PC-3 (cell line): ENCODE data around the gene UBXN6. TPM values are rescaled to one million over a fixed set of nuclear protein-coding genes. Genes with fewer than 3 reads are reported as not detected.

Experiments used
- ATAC-seq: fragments of 200-7000 bp; cut with Tn5 transposase; 2 replicates; pipeline ENCODE4 v1.9.1; 2020; ENCODE audit warnings: mild to moderate bottlenecking, moderate library complexity
- BruUV-seq: library from RNA; stranded (reverse); fragments of 400-500 nt; replicated peaks from 2 replicates; lab custom pipeline; 2021; lab: Mats Ljungman, UMichigan
- CTCF ChIA-PET: fragments of 300-600 bp; sonication (Branson Sonifier 250); formaldehyde crosslinking; loops from one replicate; lab custom pipeline; 2022; ENCODE audit warnings: antibody characterized with exemption; lab: Charles Lee
- POLR2A ChIA-PET: fragments of 300-600 bp; sonication (Branson Sonifier 250); formaldehyde crosslinking; loops from one replicate; lab custom pipeline; 2022; ENCODE audit warnings: antibody characterized with exemption; ENCODE audit not compliant: unreplicated experiment; lab: Charles Lee
- DNase-seq: peaks from one replicate; pipeline ENCODE4 v3.0.0-alpha.2; 2015
- H2AFZ ChIP-seq: fragments of 300-600 bp; sonication (generic); 2 replicates; pipeline ENCODE4 v1.6.0; 2016; ENCODE audit warnings: antibody characterized with exemption, low read length
- H3F3A ChIP-seq: fragments of 300-600 bp; sonication (generic); one replicate; pipeline ENCODE4 v1.6.0; 2017; ENCODE audit warnings: antibody characterized with exemption, low read length, control low read depth, mild to moderate bottlenecking; ENCODE audit not compliant: unreplicated experiment
- H3K27ac ChIP-seq: fragments of 300-600 bp; sonication (generic); 2 replicates; pipeline ENCODE4 v1.5.1; 2016; ENCODE audit warnings: mild to moderate bottlenecking, low read length
- H3K27me3 ChIP-seq: fragments of 300-600 bp; sonication (generic); 2 replicates; pipeline ENCODE4 v1.6.1; 2016; ENCODE audit warnings: low read length, mixed read lengths
- H3K36me3 ChIP-seq: fragments of 300-600 bp; sonication (generic); 2 replicates; pipeline ENCODE4 v1.6.1; 2016; ENCODE audit warnings: low read depth, mixed run types, low read length, mixed read lengths
- H3K4me1 ChIP-seq: fragments of 300-600 bp; sonication (generic); 2 replicates; pipeline ENCODE4 v1.5.1; 2016; ENCODE audit warnings: low read length; ENCODE audit not compliant: insufficient read depth
- H3K4me2 ChIP-seq: fragments of 300-600 bp; sonication (generic); 2 replicates; pipeline ENCODE4 v1.6.0; 2016; ENCODE audit warnings: low read length
- H3K4me3 ChIP-seq: fragments of 300-600 bp; sonication (generic); 2 replicates; pipeline ENCODE4 v1.5.1; 2016; ENCODE audit warnings: mild to moderate bottlenecking, low read length, mixed read lengths
- H3K79me2 ChIP-seq: fragments of 300-600 bp; sonication (generic); 2 replicates; pipeline ENCODE4 v1.6.1; 2017; ENCODE audit warnings: low read length, mixed read lengths
- H3K9ac ChIP-seq: fragments of 300-600 bp; sonication (generic); 2 replicates; pipeline ENCODE4 v1.6.0; 2016; ENCODE audit warnings: mild to moderate bottlenecking, low read length
- H3K9me2 ChIP-seq: fragments of 300-600 bp; sonication (generic); replicated peaks from 2 replicates; pipeline ENCODE4 v1.6.1; 2016; ENCODE audit warnings: mixed run types, low read length, mixed read lengths
- H3K9me3 ChIP-seq: fragments of 300-600 bp; sonication (generic); 2 replicates; pipeline ENCODE4 v1.6.1; 2016; ENCODE audit warnings: low read length, mixed read lengths
- H4K20me1 ChIP-seq: fragments of 300-600 bp; sonication (generic); 2 replicates; pipeline ENCODE4 v1.6.1; 2016; ENCODE audit warnings: low read length, mixed read lengths
- EZH2 ChIP-seq: fragments of 300-600 bp; sonication (generic); IDR thresholded peaks from one replicate; pipeline ENCODE4 v1.6.1; 2017; ENCODE audit warnings: antibody characterized with exemption, mild to moderate bottlenecking, low read length; ENCODE audit not compliant: unreplicated experiment
- EZH2phosphoT487 ChIP-seq: fragments of 300-600 bp; sonication (generic); IDR thresholded peaks from 2 replicates; pipeline ENCODE4 v1.6.1; 2018; ENCODE audit warnings: mild to moderate bottlenecking, antibody characterized with exemption, low read length, borderline replicate concordance
- intact Hi-C: fragments of 100-400 bp; cut with micrococcal nuclease; formaldehyde crosslinking; loops from 2 replicates; pipeline ENCODE4 v1.9.0; 2023
- total RNA-seq: library from RNA; depleted of rRNA; stranded (reverse); fragments of >200 nt; gene quantifications from 2 replicates; pipeline ENCODE4 v1.2.3, GENCODE V29; 2014
- TF ChIP-seq, protein P1 (sequence below): fragments of 300-600 bp; sonication (generic); conservative IDR thresholded peaks from 2 replicates; pipeline ENCODE4 v1.5.1; 2017; ENCODE audit warnings: antibody characterized with exemption, low read depth, mild to moderate bottlenecking, low read length

UBXN6 gene
- total RNA-seq, 1 experiment from 2014 or later = 64.0 TPM

DNA sequence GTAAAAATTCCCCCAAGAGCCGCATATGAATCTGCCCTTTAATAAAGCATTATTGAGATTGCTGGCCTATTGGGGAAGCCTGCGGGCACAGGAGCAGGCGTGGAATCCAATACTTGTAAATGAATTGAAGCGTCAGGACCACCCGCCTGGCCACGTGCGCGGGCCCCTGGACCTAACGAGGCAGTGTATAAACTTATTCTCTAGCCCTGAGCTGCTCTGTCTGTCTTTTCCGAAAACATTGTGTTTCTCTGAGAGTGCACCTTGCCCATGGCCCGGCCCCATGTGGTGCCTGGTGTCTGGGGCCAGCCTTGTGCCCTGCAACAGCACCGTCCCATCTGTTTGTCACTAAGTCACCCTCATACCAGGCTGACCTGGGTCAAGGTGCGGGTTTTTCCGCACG, 14.4 kb downstream of the UBXN6 start:
- no peaks in the 10 kb centered on the region for H3F3A ChIP-seq
- intact Hi-C loops = no loop called here
- no peak for DNase-seq
- no peak overlapping the region for H3K4me3 ChIP-seq
- BruUV-seq = no TSS peak
- H3K79me2 ChIP-seq = no peaks in the 10 kb centered on the region
- H3K27me3 ChIP-seq = no peaks in the 10 kb centered on the region
- no peaks in the 10 kb centered on the region for H3K9me3 ChIP-seq
- TF ChIP-seq, protein P1, sequence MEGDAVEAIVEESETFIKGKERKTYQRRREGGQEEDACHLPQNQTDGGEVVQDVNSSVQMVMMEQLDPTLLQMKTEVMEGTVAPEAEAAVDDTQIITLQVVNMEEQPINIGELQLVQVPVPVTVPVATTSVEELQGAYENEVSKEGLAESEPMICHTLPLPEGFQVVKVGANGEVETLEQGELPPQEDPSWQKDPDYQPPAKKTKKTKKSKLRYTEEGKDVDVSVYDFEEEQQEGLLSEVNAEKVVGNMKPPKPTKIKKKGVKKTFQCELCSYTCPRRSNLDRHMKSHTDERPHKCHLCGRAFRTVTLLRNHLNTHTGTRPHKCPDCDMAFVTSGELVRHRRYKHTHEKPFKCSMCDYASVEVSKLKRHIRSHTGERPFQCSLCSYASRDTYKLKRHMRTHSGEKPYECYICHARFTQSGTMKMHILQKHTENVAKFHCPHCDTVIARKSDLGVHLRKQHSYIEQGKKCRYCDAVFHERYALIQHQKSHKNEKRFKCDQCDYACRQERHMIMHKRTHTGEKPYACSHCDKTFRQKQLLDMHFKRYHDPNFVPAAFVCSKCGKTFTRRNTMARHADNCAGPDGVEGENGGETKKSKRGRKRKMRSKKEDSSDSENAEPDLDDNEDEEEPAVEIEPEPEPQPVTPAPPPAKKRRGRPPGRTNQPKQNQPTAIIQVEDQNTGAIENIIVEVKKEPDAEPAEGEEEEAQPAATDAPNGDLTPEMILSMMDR = no peak
- TF ChIP-seq EZH2 = no peak
- TF ChIP-seq EZH2phosphoT487 = no peak
- no peaks in the 10 kb centered on the region for H3K4me1 ChIP-seq
- no peak overlapping the region for H3K9ac ChIP-seq
- POLR2A ChIA-PET = no interaction called here
- H3K27ac ChIP-seq = no peak overlapping the region
- H3K4me2 ChIP-seq = no peak overlapping the region
- no peaks in the 10 kb centered on the region for H3K9me2 ChIP-seq
- no peaks in the 10 kb centered on the region for H3K36me3 ChIP-seq
- CTCF ChIA-PET = no interaction called here
- ATAC-seq = no peak
- H4K20me1 ChIP-seq = no peaks in the 10 kb centered on the region
- H2AFZ ChIP-seq = no peak overlapping the region

DNA sequence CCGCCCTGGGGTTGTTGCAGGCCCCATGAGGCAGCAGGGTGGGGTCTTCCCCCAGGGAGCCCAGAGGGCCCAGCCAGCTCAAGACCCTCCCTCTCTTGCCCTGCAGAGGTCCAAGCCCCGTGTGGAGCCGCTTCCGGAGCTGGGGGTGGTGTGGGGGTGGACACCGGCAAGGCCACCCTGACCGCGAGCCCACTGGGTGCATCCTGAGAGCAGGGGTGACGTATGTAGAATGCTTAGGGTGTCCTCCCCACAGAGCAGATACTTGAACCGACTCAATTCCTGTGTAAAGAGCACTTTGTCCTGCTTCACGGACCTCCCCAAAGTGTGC, 14.8 kb downstream of the UBXN6 start:
- H3K9ac ChIP-seq = no peak overlapping the region
- TSS peak; percentile 48 for BruUV-seq
- POLR2A ChIA-PET = no interaction called here
- TF ChIP-seq, protein P1 = no peak
- no peak for TF ChIP-seq EZH2
- no peak for TF ChIP-seq EZH2phosphoT487
- H3K79me2 ChIP-seq = no peaks in the 10 kb centered on the region
- H3K36me3 ChIP-seq = no peaks in the 10 kb centered on the region
- H3K4me1 ChIP-seq = no peaks in the 10 kb centered on the region
- no peak for DNase-seq
- no peaks in the 10 kb centered on the region for H3K9me2 ChIP-seq
- H3K27ac ChIP-seq = no peak overlapping the region
- no peaks in the 10 kb centered on the region for H3K9me3 ChIP-seq
- H3K4me3 ChIP-seq = no peak overlapping the region
- no peaks in the 10 kb centered on the region for H3F3A ChIP-seq
- H2AFZ ChIP-seq = no peak overlapping the region
- CTCF ChIA-PET = no interaction called here
- no peak for ATAC-seq
- H4K20me1 ChIP-seq = no peaks in the 10 kb centered on the region
- intact Hi-C loops = no loop called here
- no peaks in the 10 kb centered on the region for H3K27me3 ChIP-seq
- no peak overlapping the region for H3K4me2 ChIP-seq

DNA sequence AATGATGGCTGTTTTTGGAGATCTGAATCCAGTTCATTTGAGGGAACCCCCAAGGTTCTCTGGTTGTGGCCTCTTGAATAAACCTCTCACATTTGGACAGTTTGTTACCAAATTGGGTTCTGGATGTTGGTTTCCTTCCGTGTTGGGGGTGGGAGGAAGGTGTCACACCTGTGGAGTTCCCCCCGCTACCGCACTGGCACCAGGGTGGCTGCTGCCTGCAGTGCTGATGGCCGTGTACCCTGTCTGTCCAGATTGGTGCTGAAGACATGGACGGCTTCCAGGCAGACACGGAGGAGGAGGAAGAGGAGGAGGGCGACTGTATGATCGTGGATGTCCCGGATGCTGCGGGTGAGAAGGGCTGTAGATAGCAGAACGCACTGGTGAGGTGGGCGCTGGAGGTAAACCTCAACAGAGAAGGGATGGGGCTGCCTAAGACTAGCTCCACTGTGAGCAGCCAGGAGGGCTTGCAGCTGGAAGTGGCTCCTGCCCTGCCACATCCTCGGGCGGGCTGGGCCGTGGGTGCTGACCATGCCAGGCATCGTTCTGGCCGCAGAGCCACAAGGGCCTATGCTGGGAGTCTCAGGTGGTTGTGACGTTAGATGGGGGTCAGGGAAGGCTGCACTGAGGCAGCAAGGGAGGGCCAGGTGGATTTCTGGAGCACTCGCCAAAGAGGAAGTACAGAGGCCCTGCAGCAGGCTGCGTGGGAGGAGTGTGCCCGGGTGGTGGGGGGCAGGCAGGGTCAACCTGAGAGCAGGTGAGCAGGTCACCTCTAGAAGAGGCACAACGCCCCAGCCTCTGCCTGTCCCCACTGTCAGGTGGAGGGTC, 15.4 kb downstream of the UBXN6 start:
- no TSS peak for BruUV-seq
- CTCF ChIA-PET = no interaction called here
- POLR2A ChIA-PET = no interaction called here

More for the DNA sequence above, 15.4 kb downstream of the UBXN6 start:
- H3K27me3 ChIP-seq = no peaks in the 10 kb centered on the region
- no peak overlapping the region for H3K9ac ChIP-seq
- H3K4me1 ChIP-seq = no peaks in the 10 kb centered on the region
- no peaks in the 10 kb centered on the region for H4K20me1 ChIP-seq
- no peak overlapping the region for H3K4me3 ChIP-seq
- no peak overlapping the region for H2AFZ ChIP-seq
- no peaks in the 10 kb centered on the region for H3F3A ChIP-seq
- H3K27ac ChIP-seq = no peak overlapping the region
- H3K9me3 ChIP-seq = no peaks in the 10 kb centered on the region
- TF ChIP-seq EZH2 = no peak
- TF ChIP-seq EZH2phosphoT487 = no peak
- TF ChIP-seq, protein P1 = no peak
- H3K79me2 ChIP-seq = no peaks in the 10 kb centered on the region
- no peaks in the 10 kb centered on the region for H3K9me2 ChIP-seq
- DNase-seq (no peak), ATAC-seq (no peak)
- H3K4me2 ChIP-seq = no peak overlapping the region
- intact Hi-C loops = no loop called here
- H3K36me3 ChIP-seq = no peaks in the 10 kb centered on the region
